GM12891 (cell line): ENCODE data around the gene FBXW12.

Experiments
- DNase-seq: peaks from one replicate; pipeline ENCODE4 v3.0.0; 2011; ENCODE audit warnings: low spot score; ENCODE audit not compliant: insufficient read length
- FAIRE-seq: peaks from 2 replicates; lab custom pipeline; 2011; peaks lifted over from hg19 to GRCh38; lab: Jason Lieb, UNC
- PAX5 ChIP-seq: IDR thresholded peaks from 2 replicates; pipeline ENCODE4 v1.6.1; 2011; ENCODE audit warnings: low read length, moderate library complexity, mild to moderate bottlenecking; ENCODE audit not compliant: insufficient read depth, severe bottlenecking
- POLR2A ChIP-seq: IDR thresholded peaks from 2 replicates; pipeline ENCODE4 v1.6.1; 2011; ENCODE audit warnings: low read depth, low read length, control low read depth
- POLR2AphosphoS5 ChIP-seq: IDR thresholded peaks from 2 replicates; pipeline ENCODE4 v1.6.1; 2011; ENCODE audit warnings: low read depth, low read length, control low read depth
- POU2F2 ChIP-seq: IDR thresholded peaks from 2 replicates; pipeline ENCODE4 v1.6.1; 2011; ENCODE audit warnings: low read depth, mild to moderate bottlenecking, control low read depth, low read length, moderate library complexity
- SPI1 ChIP-seq: IDR thresholded peaks from 2 replicates; pipeline ENCODE4 v1.6.1; 2011; ENCODE audit warnings: low read depth, low read length, control low read depth
- TAF1 ChIP-seq: IDR thresholded peaks from 2 replicates; pipeline ENCODE4 v1.6.1; 2011; ENCODE audit warnings: low read depth, low read length, control low read depth

The FBXW12 gene

DNA sequence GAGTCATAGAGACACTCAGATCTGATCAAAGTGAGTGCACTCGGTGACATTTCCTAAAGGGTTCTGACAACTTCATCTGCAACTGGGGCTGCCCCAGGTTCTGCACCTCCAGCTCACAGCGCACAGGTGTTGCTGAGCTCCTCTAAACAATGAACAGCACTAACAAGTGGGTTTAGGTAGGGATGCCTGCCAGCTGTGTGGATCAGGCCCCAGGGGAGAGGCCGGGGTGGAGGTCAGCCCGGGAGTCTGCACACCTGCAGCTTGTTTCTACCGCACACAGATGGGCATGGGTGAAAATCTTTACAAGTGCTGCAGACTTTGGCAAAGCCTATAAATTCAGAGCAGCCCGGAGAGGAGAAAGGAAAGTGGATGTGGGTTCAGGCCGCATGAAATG is 355 bp downstream of the FBXW12 start:
- FAIRE-seq (no peak), DNase-seq (no peak)
- TF ChIP-seq POLR2A: no peak

DNA sequence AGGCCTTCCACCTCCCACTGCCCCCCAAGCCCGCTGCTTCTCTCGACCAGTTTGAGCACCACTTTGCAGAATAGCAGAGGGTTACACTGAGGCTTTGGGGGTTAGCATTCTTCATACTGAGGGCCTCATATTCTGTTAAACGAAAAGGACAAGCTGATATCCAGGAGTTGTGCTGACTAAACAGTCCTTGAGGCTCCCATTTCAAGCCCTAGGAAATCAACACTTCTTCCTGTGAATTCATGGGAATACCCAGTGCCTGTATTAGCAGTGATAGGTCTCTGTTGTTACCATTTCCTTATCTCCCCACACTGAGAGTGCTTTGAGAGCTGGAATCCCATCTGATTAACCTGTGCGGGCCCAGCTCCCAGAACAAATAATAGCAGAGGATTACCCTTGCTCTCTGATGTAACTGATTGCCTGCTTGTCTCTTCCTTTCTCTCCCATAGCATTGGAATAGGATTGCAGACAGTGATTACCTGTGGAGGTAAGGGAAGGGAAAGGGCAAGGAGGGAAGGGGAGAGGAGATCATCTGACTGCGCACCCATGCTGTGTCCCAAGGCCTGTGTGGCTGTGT is 930 bp downstream of the FBXW12 start:
- TF ChIP-seq SPI1: no peak
- no peak for TF ChIP-seq PAX5
- TF ChIP-seq POLR2A: no peak
- no peak for TF ChIP-seq TAF1
- TF ChIP-seq POLR2AphosphoS5: no peak
- no peak for TF ChIP-seq POU2F2
- FAIRE-seq (no peak), DNase-seq (no peak)

DNA sequence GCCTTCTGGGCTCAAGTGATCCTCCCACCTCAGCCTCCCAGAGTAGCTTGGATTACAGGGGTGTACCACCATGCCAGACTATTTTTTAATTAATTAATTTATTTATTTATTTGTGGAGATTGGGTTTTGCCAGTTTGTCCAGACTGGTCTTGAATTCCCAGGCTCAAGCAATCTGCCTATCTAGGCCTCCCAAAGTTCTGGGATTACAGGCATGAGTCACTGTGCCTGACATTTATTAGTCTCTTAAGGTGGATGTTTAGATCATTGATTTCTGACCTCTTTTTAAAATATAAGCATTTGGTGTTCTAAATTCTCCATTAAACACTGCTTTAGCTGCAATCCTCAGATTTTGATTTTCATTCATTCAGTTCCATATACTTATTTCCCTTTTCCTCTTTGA is 15.6 kb downstream of the FBXW12 start:
- no peak for TF ChIP-seq POLR2AphosphoS5
- no peak for TF ChIP-seq POU2F2
- no peak for TF ChIP-seq PAX5
- TF ChIP-seq POLR2A: no peak
- no peak for TF ChIP-seq TAF1
- TF ChIP-seq SPI1: no peak
- FAIRE-seq (no peak), DNase-seq (no peak)

DNA sequence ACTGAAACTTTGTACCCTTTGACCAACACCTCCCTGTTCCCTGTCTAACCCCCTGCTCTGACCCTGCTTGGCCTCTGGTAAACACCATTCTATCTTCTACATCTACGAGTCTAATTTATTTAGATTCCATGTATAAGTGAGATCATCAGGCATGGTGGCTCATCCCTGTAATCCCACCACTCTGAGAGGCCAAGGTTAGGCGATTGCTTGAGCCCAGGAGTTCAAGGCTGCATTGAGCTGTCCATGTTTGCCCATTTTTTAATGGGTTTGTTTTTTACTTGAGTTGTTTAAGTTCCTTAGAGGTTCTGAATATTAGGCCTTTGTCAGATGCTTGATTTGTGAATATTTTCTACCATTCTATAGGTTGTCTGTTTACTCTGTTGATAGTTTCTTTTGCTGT is 16.9 kb downstream of the FBXW12 start:
- no peak for TF ChIP-seq POLR2A
- DNase-seq (no peak), FAIRE-seq (peak; percentile 16)

DNA sequence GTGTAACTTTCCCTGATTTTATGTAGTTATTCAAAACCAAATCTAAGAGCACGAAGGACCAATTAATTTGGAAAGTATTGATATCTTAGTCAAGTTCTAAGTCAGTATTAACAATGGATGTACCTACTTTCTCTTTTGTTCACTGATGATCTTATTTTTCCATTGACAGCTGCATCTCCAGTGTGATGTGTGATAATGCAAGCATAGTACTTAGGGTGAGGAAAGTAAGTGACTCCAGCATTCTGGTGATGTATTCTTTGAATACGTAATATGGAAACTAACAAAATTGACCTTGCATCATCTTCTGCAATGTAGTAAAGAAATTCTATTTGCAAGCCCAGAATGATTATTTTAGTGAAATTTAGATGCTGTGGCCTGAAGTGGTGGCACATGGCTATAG is 22.4 kb downstream of the FBXW12 start:
- FAIRE-seq (no peak), DNase-seq (no peak)
- no peak for TF ChIP-seq SPI1
- TF ChIP-seq POLR2A: no peak
- no peak for TF ChIP-seq TAF1
- TF ChIP-seq PAX5: no peak
- no peak for TF ChIP-seq POLR2AphosphoS5
- TF ChIP-seq POU2F2: no peak

DNA sequence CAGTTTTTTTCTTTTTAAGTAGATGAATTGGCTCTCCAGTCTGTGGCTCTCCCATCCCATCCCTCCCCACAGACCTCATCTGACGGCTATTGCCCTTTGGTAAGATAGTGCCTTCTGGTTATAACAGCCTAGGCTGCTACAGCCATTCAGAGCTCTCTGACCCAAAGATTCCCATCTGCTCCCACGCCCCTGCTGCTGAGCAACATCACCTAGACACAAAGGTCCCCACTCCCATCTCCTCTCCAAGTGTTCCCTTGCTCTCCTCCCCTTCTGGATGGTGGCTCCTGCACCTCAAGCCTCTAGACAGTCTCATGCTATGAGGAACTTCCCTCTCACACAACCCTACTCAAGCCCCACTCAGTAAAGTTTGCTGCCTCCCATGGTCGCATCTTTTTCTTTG is 23.7 kb downstream of the FBXW12 start:
- DNase-seq: no peak
- TF ChIP-seq PAX5 (no peak), POLR2A (no peak), SPI1 (no peak), POU2F2 (no peak), TAF1 (no peak), POLR2AphosphoS5 (no peak)
- no peak for FAIRE-seq

DNA sequence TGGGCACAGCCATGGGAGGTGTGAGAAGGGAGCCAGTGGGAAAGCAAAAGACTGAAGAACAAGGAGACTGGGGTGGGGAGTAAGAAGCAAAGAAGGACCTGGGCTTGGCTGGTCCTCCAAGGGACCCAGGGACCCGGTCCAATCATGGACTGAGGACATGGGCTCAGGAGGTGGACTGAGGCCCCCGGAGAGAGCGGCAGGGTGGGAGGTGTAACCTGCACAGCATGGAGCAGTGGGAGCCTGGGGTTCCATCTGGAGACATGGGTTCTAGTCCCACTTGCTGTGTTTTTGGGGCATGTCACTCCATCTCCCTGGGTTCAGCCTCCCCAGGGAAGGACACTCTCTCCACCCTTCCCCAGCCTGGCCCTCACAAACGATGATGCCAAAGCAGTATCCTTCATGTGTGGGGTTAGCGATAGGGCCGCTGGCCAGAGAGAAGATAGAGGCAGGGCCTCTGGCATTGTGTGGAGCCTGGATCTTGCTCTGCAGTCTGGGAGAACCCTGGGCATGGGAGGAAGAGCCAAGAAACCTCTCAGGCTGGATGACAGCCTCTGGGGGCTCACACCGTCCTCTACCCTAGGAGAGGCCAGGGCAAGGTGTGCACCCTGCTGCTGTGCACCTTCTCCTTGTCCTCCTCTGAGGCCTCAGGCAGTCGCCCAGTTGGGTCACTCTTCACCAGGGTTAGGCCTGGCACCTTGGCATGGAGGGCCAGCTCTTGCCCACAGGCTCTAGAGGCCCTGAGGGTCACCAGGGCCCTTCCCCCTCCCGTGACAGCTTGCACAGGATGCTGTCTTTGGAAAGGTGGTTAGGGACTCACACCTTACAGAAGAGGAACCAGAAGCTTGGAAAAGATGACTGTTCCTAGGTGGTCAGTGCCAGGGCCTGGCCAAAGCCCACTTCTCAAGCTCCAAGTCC is 26.0 kb downstream of the FBXW12 start:
- DNase-seq: no peak
- no peak for FAIRE-seq
- TF ChIP-seq POLR2AphosphoS5 (no peak), SPI1 (no peak), POLR2A (no peak), PAX5 (no peak), TAF1 (no peak), POU2F2 (no peak)

DNA sequence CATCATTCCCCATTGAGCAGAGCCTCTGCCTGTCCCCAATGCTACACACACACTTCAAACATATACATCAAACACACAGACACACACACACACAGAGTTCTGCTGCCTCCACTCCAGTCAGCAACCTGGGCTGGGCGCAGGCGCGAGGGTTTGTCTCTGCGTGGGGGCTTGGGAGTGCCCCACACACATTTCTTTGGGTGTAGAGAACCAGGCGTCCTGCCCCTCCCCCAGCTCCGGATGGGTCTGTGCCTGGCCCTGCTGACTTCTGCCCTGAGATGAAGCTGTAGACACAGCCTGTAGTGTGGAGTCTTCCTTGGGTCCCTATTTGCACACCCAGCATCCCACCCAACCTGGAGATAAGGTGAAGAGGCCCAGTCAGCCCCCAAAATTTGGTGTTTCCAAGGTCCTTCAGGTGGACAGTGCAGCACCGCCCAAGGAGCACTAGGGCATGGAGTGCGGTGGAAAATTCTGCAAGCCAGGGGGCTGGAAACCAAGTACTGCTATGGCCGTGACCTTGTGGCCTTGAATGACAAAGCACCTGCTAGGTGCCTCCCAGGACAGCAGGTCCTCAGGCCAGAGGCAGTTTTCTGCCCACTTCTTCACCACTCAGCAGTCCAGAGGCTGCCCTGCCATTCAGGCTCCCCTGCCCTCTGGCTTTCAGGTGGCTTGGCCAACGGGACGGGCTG is 26.8 kb downstream of the FBXW12 start:
- FAIRE-seq (no peak), DNase-seq (no peak)
- TF ChIP-seq POU2F2 (no peak), PAX5 (no peak), POLR2A (no peak), POLR2AphosphoS5 (no peak), SPI1 (no peak), TAF1 (no peak)

DNA sequence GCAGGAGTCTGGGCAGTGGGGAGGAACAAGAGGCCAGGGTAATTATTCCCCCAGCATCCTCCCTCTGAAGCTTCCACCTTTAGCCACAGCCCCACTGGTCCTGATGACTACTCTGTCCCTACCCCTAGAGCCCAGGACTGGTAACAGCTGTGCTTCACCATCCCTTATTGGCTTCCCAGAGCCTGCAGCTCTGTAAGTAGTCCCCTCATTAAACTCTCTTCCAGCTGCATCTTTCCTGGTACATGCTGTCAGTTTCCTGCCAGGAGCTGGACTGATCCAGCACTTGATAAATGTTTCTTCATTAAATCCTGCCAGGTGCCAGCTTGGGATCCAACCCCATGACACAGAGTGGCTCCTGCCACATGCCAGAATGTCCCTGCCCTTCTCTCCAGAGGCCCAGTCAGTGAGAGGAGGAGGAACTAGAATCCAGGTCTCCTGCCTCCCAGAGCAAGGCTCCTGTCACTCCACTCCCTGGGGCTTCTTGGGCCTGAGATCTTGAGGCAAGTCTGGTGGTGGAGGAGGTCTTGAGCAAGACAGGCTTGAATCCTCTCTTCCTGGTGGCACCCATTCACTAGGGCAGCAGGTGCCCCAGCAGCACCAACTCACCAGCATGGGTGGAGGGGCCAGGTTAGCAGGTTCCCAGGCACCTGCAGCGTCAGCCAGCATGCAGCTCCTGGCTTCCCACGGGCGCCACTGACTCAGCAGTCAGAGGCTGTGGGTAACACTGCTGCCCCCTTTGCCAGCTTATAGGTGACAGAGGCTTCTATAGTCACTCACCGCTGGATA is 27.6 kb downstream of the FBXW12 start:
- TF ChIP-seq TAF1 (no peak), POLR2A (no peak), SPI1 (no peak), POLR2AphosphoS5 (no peak), POU2F2 (no peak), PAX5 (no peak)
- no peak for FAIRE-seq
- DNase-seq: no peak
